ENCODE measurements around the gene CHRNA1. TPM values are rescaled to one million over a fixed set of nuclear protein-coding genes. Genes with fewer than 3 reads are reported as not detected.

Gene CHRNA1
- total and polyA plus RNA-seq, 5 experiments from 2014 or later: not detected

DNA sequence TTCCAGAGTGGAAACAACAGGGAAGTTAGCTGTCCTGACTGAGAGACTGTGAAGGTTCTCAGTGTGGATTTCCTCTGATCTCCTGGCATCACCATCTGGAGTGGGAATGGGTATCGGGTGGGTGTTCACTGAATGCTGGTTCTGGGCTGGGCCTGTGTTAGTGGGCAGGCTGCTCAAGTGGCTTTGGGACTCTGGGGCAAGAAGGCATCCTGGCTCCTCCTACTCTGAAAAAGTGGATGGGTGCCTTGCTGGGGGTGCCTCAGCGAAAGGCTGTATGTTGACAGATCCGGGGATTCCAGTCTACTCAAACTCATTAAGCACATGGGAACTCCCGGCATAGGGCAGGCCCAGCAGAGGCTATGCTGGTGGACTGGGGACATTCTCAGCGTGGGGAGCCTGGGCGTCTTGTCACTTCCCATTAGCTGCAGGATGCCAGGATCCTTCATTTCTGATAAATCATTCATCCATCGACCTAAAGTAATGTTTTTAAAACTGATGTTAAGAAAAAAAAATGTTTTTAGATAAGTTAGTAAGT lies 27.5 kb upstream of the CHRNA1 start:
- Mint-ChIP-seq H3K4me3 (no peak overlapping the region), H3K4me1 (peaks cover 13 to 19% (median 16%) of the 10 kb centered on the region in 4 donors), H3K36me3 (no peaks in the 10 kb centered on the region), H3K9me3 (no peaks in the 10 kb centered on the region), H3K27me3 (peaks cover 0 to 5% (median 1%) of the 10 kb centered on the region in 5 donors), H3K27ac (peak overlapping the region in 1 of 10 donors; percentile 32)
- POLR2A ChIA-PET: no interaction called here
- no peak for DNase-seq
- no peak for ATAC-seq

DNA sequence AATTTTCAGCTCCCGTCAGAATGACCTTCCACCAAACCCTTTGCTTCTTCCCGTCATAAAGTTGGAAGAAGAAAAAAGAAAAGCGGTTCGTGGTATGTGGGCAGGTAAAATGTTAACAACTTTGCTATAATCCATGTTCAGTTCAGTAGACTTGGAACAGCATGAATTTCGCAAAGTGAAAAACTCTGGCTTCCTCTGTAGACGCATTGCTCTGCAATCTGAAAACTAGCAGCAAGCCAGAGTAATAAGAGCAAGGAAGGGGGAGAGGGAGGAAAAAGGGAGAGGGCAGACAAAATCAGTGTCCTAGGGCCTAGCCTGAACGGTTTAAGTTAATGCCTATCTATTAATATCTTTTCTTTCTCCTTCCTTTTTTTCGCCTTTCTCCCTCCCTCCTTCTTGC lies 26.7 kb upstream of the CHRNA1 start:
- Mint-ChIP-seq H3K27me3 (peaks cover 0 to 5% (median 1%) of the 10 kb centered on the region in 5 donors), H3K4me3 (no peak overlapping the region)

DNA sequence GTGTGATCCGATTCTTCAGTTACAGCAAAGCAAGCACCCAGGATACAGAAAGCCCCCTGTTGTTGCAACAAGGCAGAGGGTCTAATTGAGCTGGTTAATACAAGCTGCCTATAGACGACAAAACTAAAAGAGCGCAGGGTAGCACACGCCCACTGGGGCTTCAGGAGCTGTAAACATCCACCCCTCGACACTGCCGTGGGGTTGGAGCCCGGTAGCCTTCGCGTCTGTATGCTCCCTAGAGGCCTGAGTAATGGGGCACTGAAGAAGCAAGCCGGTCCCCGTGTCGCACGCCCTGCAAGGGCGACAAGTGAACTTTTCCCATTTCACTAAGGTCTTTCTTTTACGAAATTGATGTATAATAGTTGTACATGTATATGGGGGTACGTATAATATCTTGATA lies 24.7 kb upstream of the CHRNA1 start:
- Mint-ChIP-seq H3K4me3 (peak overlapping the region in 5 of 10 donors; percentile 10 to 70 (median 24)), H3K27ac (peak overlapping the region in 6 of 10 donors; percentile 53 to 97 (median 90)), H3K9me3 (no peaks in the 10 kb centered on the region), H3K36me3 (no peaks in the 10 kb centered on the region), H3K27me3 (peaks cover 0 to 5% (median 1%) of the 10 kb centered on the region in 5 donors), H3K4me1 (peaks cover 13 to 20% (median 16%) of the 10 kb centered on the region in 4 donors)
- POLR2A ChIA-PET: no interaction called here
- peak; percentile 9 to 10 for ATAC-seq
- no peak for DNase-seq

More for the DNA sequence above, 26.7 kb upstream of the CHRNA1 start:
- Mint-ChIP-seq H3K27ac (peak overlapping the region in 1 of 10 donors; percentile 15), H3K4me1 (peaks cover 13 to 19% (median 16%) of the 10 kb centered on the region in 4 donors), H3K36me3 (no peaks in the 10 kb centered on the region), H3K9me3 (no peaks in the 10 kb centered on the region)
- no peak for ATAC-seq
- DNase-seq: no peak
- POLR2A ChIA-PET: no interaction called here

DNA sequence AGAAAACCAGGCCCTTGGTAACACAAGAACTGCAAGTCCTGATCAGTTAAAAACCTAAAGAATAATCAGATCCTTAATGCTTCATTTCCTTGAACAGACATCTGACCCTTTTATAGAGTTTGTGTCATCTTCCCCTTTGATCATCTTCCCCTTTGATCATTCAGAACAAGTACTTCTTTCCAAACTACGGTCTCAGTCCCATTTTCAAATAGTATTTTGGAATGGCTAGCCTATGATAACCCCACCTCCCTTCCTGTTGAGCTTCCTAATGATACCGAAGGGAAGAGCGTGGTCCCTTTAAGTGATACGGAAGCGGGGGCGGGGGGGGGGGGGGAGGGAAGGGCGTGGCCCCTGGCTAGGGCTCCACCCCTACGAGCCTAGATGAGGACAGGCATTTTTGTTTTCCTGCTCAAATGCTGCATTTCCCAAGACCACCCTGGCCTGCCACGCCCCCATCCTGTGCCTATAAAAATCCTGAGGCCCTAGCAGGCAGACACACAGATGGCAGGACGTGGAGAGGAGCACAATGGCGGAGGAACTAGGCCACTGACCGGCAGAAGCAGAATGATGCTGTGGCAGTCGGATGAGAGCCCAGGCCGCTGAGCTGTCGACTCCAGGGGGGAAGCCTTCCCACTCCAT lies 24.1 kb upstream of the CHRNA1 start:
- H3K27me3 Mint-ChIP-seq: peaks cover 0 to 5% (median 1%) of the 10 kb centered on the region in 5 donors
- no peaks in the 10 kb centered on the region for H3K36me3 Mint-ChIP-seq
- POLR2A ChIA-PET: no interaction called here

DNA sequence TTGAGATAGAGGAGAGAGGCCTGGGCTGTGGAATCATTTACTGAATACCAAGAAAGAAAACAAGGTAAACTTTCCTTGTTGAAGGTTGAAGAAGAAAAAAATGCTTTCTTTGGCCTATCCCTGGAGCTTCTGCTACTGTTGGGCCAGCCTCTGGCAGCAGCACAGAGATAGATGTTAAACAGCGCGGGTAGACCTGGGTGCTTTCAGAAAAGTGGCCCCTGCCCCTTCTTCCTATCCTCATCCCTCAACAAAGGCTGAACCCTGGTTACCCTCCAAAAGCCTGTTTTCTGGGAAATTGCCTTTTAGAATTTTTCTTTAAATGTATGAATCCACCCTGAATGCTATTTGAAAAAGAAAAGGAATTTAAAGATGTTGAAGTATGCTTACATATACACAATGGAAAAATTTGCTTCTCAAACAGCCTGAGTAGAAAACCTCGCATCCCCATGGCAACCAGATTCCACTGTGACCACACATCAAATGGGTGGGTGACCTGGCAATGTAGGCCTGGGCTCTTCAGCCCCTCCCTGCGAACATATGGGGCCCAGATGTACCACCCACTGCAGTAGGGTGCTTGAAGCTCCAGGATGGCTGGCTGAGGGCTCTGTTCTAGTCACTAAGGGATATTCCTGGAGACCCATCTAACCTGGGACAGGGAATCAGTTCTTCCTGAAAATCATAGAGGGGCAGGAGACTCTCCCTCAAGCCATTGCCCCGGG lies 23.4 kb upstream of the CHRNA1 start:
- Mint-ChIP-seq H3K9me3 (no peaks in the 10 kb centered on the region), H3K4me1 (peaks cover 13 to 27% (median 21%) of the 10 kb centered on the region in 4 donors), H3K27ac (peak overlapping the region in 9 of 10 donors; percentile 67 to 97 (median 90)), H3K27me3 (peaks cover 0 to 5% (median 1%) of the 10 kb centered on the region in 5 donors), H3K36me3 (no peaks in the 10 kb centered on the region), H3K4me3 (peak overlapping the region in 4 of 10 donors; percentile 30 to 81 (median 70))
- ATAC-seq (peak; percentile 62 to 83), DNase-seq (peak in 2 of 10 donors; percentile 36 to 73)
- POLR2A ChIA-PET: interaction anchor here (1.3 kb wide), 1 partner anchor 9 kb away, joined by 3 read pairs; no protein-coding TSS in a partner anchor

More for the DNA sequence above, 24.1 kb upstream of the CHRNA1 start:
- no peaks in the 10 kb centered on the region for H3K9me3 Mint-ChIP-seq
- ATAC-seq (peak; percentile 66 to 68), DNase-seq (peak in 1 of 10 donors; percentile 29)
- H3K4me3 Mint-ChIP-seq: peak overlapping the region in 8 of 10 donors; percentile 12 to 81 (median 64)
- H3K4me1 Mint-ChIP-seq: peaks cover 13 to 21% (median 16%) of the 10 kb centered on the region in 4 donors
- peak overlapping the region; percentile 67 to 97 (median 90) for H3K27ac Mint-ChIP-seq

DNA sequence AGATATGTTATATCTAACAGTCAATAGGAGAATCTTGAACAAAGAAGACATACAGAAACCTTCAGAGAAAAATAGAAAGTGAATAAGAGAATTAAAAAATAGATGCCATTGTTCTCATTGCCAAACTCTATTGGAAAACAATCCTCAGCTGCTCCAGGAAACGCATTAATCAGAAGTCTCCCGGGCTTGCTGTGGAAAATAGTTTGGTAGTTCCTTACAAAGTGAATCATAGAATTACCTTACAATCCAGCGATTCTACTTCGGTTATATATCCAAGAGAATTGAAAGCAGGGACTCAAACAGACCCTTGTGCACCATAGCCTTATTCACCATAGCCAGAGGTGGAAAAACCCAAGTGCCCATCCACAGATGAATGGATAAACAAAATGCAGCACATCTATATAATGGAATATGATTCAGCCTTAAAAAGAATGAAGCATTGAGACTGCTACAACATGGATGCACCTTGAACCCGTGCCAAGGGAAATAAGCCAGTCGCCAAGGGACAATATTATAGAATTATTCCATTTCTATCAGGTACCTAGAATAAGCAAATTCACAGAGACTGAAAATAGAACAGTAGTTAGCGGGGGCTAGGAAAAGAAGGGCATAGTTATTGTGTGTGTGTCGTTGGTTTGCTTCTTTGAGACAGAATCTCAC lies 21.9 kb upstream of the CHRNA1 start:
- Mint-ChIP-seq H3K9me3 (no peaks in the 10 kb centered on the region), H3K36me3 (no peaks in the 10 kb centered on the region), H3K27me3 (peaks cover 0 to 1% (median 0%) of the 10 kb centered on the region in 5 donors), H3K4me3 (no peak overlapping the region), H3K4me1 (peaks cover 13 to 31% (median 19%) of the 10 kb centered on the region in 4 donors), H3K27ac (peak overlapping the region in 4 of 10 donors; percentile 11 to 52 (median 13))
- DNase-seq (no peak), ATAC-seq (no peak)
- POLR2A ChIA-PET: no interaction called here

DNA sequence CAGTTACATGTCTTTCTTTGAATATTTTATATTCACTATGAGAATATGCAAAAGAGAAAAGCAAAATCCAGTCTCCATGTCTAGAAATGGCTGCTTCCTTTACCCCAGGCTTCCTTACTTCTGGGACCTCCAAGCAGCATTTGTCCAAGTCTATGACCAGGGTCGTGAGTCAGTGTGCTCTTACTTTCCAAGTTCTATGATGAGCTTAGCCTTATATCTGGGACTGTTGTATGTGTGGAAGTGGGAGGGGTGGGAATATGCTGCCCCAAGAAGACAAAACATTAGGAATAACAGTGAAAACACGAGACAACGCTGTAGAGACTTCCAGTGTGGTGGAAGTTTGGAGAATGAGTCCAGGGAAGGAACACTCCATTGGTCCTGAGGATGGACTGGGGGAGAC lies 21.2 kb upstream of the CHRNA1 start:
- ATAC-seq: no peak
- DNase-seq: no peak
- no peak overlapping the region for H3K4me3 Mint-ChIP-seq
- peak overlapping the region in 3 of 10 donors; percentile 8 to 50 (median 11) for H3K27ac Mint-ChIP-seq
- no peaks in the 10 kb centered on the region for H3K27me3 Mint-ChIP-seq
- no peaks in the 10 kb centered on the region for H3K9me3 Mint-ChIP-seq
- peaks cover 15 to 37% (median 22%) of the 10 kb centered on the region in 4 donors for H3K4me1 Mint-ChIP-seq
- no peaks in the 10 kb centered on the region for H3K36me3 Mint-ChIP-seq
- POLR2A ChIA-PET: no interaction called here

DNA sequence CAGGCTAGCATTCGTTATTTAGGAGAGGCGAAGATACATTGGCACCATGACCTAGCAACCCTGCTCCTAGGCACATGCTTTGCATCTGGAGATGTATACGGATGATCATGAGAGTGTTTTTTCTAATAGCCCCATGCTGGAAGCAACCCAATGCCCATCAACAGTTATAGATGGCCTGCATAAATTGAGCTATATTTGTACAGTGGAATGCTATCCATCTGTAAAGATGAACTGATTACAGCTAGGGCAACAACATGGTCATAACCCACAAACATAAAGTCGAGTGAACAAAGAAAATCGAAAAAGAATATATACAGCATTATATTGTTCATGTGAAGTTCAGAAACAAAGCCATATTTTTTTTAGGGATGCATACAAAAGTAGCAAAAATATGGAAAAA lies 20.6 kb upstream of the CHRNA1 start:
- Mint-ChIP-seq H3K36me3 (no peaks in the 10 kb centered on the region), H3K9me3 (no peaks in the 10 kb centered on the region), H3K4me1 (peaks cover 18 to 43% (median 27%) of the 10 kb centered on the region in 4 donors), H3K27me3 (no peaks in the 10 kb centered on the region), H3K27ac (peak overlapping the region in 2 of 10 donors; percentile 61 to 70), H3K4me3 (no peak overlapping the region)
- ATAC-seq (no peak), DNase-seq (no peak)
- POLR2A ChIA-PET: no interaction called here

DNA sequence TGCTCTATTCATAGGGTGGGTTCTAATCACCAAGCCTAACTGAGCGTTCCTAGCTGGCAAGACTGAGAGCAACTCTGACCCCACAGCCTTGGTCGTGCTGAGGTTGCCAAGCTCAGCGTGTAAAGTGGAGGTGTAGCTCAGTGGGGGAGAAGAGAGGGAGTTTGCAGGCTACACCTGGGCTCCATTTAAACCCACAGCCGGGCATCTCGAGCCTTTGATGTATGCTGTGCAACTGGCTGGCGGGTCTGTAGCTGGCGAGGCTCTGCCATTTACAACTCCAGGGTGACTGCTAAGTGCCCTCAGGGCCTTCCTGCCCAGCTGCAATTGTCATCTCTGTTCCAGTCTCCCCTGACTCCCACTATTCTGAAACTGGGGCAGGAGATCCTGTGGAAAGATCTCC lies 20.0 kb upstream of the CHRNA1 start:
- peak overlapping the region in 2 of 10 donors; percentile 9 to 31 for H3K27ac Mint-ChIP-seq
- POLR2A ChIA-PET: no interaction called here

DNA sequence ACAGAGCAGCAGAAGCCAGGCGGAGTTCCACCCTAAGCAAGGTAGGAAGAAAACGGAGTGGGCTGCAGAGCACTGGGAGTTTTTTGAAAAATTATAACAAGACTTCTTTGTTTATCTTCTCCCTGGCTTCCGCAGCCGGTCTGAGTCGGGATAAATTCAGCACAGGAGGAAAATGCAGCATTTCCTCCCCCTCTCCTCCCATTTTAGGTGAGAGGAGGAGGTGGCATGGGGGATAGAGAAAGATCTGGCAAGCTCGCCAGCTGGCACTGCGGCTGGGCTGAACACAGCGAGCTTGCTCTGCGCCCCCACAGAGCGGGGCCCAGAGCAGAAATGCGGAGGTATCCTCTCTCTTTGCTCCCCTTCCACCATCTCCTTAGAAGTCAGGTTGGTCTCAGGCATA lies 17.7 kb upstream of the CHRNA1 start:
- POLR2A ChIA-PET: no interaction called here
- Mint-ChIP-seq H3K9me3 (no peaks in the 10 kb centered on the region), H3K27ac (peak overlapping the region in 7 of 10 donors; percentile 25 to 100 (median 77)), H3K4me1 (peaks cover 26 to 53% (median 41%) of the 10 kb centered on the region in 4 donors), H3K27me3 (peaks cover 0 to 2% (median 0%) of the 10 kb centered on the region in 5 donors), H3K4me3 (no peak overlapping the region), H3K36me3 (no peaks in the 10 kb centered on the region)
- ATAC-seq (no peak), DNase-seq (no peak)

More for the DNA sequence above, 20.0 kb upstream of the CHRNA1 start:
- H3K27me3 Mint-ChIP-seq: no peaks in the 10 kb centered on the region
- H3K9me3 Mint-ChIP-seq: no peaks in the 10 kb centered on the region
- DNase-seq (no peak), ATAC-seq (no peak)
- no peaks in the 10 kb centered on the region for H3K36me3 Mint-ChIP-seq
- H3K4me3 Mint-ChIP-seq: no peak overlapping the region
- H3K4me1 Mint-ChIP-seq: peaks cover 19 to 49% (median 33%) of the 10 kb centered on the region in 4 donors

DNA sequence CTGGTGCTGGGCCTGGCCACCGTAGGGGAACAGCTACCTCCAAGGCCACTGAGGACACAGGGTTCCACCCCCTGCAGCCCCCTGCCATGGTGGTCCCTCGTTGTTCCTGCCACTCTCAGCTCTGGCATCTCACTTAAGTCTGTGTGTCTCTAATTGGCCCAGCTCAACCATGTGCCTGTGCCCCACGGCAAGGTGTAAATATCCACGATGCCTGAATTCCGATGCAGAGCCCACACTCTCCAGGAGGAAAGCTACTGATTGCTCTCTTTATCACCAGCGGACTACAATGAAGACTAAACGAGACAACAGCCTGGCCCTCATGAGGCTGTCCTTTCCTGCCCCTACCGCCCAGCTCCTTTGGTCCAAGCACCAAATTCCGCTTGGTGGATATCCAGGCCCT lies 17.0 kb upstream of the CHRNA1 start:
- H3K4me3 Mint-ChIP-seq: no peak overlapping the region
- peak overlapping the region in 9 of 10 donors; percentile 15 to 100 (median 89) for H3K27ac Mint-ChIP-seq
- no peaks in the 10 kb centered on the region for H3K9me3 Mint-ChIP-seq
- DNase-seq (no peak), ATAC-seq (no peak)
- H3K27me3 Mint-ChIP-seq: peaks cover 0 to 2% (median 0%) of the 10 kb centered on the region in 5 donors
- no peaks in the 10 kb centered on the region for H3K36me3 Mint-ChIP-seq
- POLR2A ChIA-PET: no interaction called here
- peaks cover 30 to 60% (median 48%) of the 10 kb centered on the region in 4 donors for H3K4me1 Mint-ChIP-seq

DNA sequence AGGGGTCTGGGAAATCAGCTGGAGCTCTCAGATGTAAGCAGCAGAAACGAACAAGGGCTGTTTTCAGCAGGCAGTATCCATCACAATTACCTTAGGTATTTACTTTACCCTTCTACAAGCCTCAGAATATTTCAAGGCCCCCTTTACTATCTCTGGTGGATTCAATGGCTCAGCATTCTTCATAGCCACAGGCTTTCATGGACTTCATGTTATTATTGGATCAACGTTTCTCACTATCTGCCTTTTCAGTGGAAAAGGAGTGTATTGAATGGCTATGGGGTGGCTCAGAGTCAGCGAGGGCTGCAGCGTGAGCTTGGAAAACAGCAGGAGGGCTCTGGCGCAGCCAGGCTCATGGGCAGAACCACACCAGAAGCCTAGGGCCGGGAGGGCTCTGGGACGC lies 16.6 kb upstream of the CHRNA1 start:
- POLR2A ChIA-PET: interaction anchor here (0.7 kb wide), 1 partner anchor 64 kb away, joined by 3 read pairs; no protein-coding TSS in a partner anchor
- DNase-seq: no peak
- H3K27me3 Mint-ChIP-seq: peaks cover 0 to 2% (median 0%) of the 10 kb centered on the region in 5 donors
- no peak for ATAC-seq
- H3K4me3 Mint-ChIP-seq: no peak overlapping the region
- H3K9me3 Mint-ChIP-seq: no peaks in the 10 kb centered on the region
- no peaks in the 10 kb centered on the region for H3K36me3 Mint-ChIP-seq
- H3K27ac Mint-ChIP-seq: peak overlapping the region; percentile 89 to 100 (median 99)
- peaks cover 34 to 65% (median 52%) of the 10 kb centered on the region in 4 donors for H3K4me1 Mint-ChIP-seq

Measured in naive thymus-derived CD8-positive, alpha-beta T cell (primary cell).